Activated CD4-positive, alpha-beta memory T cell treated with anti-CD3 and anti-CD28 coated beads for 36 hours (primary cell): ENCODE measurements around the gene FBLN5. TPM values are rescaled to one million over a fixed set of nuclear protein-coding genes. Genes with fewer than 3 reads are reported as not detected.
A peak's percentile ranks its signal among the peaks of the same experiment; 100 is the strongest.
"Not testable (repeated sequence)": the region's sequence is repeated elsewhere in the genome, so short reads cannot be mapped to it uniquely, and the experiment has no call there.

Experiments
- CTCF ChIA-PET: fragments of 350-600 bp; sonication (Branson Sonifier 250); formaldehyde crosslinking; loops from one replicate; lab custom pipeline; 2021; ENCODE audit warnings: antibody characterized with exemption, inconsistent platforms; lab: Charles Lee
- POLR2A ChIA-PET: fragments of 350-600 bp; sonication (Branson Sonifier 250); formaldehyde crosslinking; loops from one replicate; lab custom pipeline; 2021; ENCODE audit warnings: antibody characterized with exemption; lab: Charles Lee
- DNase-seq: peaks from one replicate; pipeline ENCODE4 v3.0.0-alpha.2; 2020
- H3K27ac Mint-ChIP-seq: one replicate; pipeline ENCODE4 v1.8.0; 2021; ENCODE audit warnings: mixed read lengths
- H3K27me3 Mint-ChIP-seq: one replicate; pipeline ENCODE4 v1.8.0; 2021; ENCODE audit warnings: mixed read lengths
- H3K36me3 Mint-ChIP-seq: one replicate; pipeline ENCODE4 v1.8.0; 2021; ENCODE audit warnings: mixed read lengths
- H3K4me1 Mint-ChIP-seq: one replicate; pipeline ENCODE4 v1.8.0; 2021; ENCODE audit warnings: low read depth, mixed read lengths
- H3K4me3 Mint-ChIP-seq: one replicate; pipeline ENCODE4 v1.8.0; 2021; ENCODE audit warnings: mild to moderate bottlenecking, mixed read lengths
- H3K9me3 Mint-ChIP-seq: one replicate; pipeline ENCODE4 v1.8.0; 2021; ENCODE audit warnings: mixed read lengths
- intact Hi-C: fragments of 100-400 bp; cut with micrococcal nuclease; formaldehyde crosslinking; loops from one replicate; pipeline ENCODE4 v1.15.1; 2023
- total RNA-seq, 2 experiments: library from RNA; stranded (reverse); gene quantifications; one replicate each; pipeline ENCODE4 v1.2.3, GENCODE V29; 2021

The FBLN5 gene
- total RNA-seq, 2 experiments from 2014 or later, result 1.9 TPM

- ChIA-PET POLR2A (no interaction called here), CTCF (no interaction called here)
- Mint-ChIP-seq H3K4me1 (peaks cover 45% of the 10 kb centered on the region), H3K36me3 (no peaks in the 10 kb centered on the region), H3K9me3 (no peaks in the 10 kb centered on the region), H3K4me3 (no peak overlapping the region), H3K27ac (no peak overlapping the region), H3K27me3 (no peaks in the 10 kb centered on the region)
- intact Hi-C loops, result no loop called here
- DNase-seq, result no peak
Observed at GRCh38 chr14:91878274-91878673, 69.2 kb downstream of the FBLN5 start.

GRCh38 chr14:91877376-91877915, 70.0 kb downstream of the FBLN5 start:
- H3K27me3 Mint-ChIP-seq, result no peaks in the 10 kb centered on the region
- H3K36me3 Mint-ChIP-seq, result no peaks in the 10 kb centered on the region
- H3K27ac Mint-ChIP-seq, result no peak overlapping the region
- H3K9me3 Mint-ChIP-seq, result no peaks in the 10 kb centered on the region
- ChIA-PET POLR2A (no interaction called here), CTCF (no interaction called here)
- H3K4me1 Mint-ChIP-seq, result peaks cover 53% of the 10 kb centered on the region
- no peak for DNase-seq
- no peak overlapping the region for H3K4me3 Mint-ChIP-seq
- intact Hi-C loops, result no loop called here

- intact Hi-C loops, result no loop called here
- POLR2A ChIA-PET, result no interaction called here
Observed at GRCh38 chr14:91876492-91876891, 71.0 kb downstream of the FBLN5 start.

GRCh38 chr14:91875525-91876286, 71.8 kb downstream of the FBLN5 start:
- no peaks in the 10 kb centered on the region for H3K36me3 Mint-ChIP-seq
- H3K27ac Mint-ChIP-seq, result no peak overlapping the region
- H3K4me1 Mint-ChIP-seq, result peaks cover 61% of the 10 kb centered on the region
- intact Hi-C loops, result no loop called here
- CTCF ChIA-PET, result no interaction called here
- H3K4me3 Mint-ChIP-seq, result no peak overlapping the region
- POLR2A ChIA-PET, result interaction anchor here (0.6 kb wide), 1 partner anchor 223 kb away, joined by 3 read pairs; no protein-coding TSS in a partner anchor
- H3K27me3 Mint-ChIP-seq, result no peaks in the 10 kb centered on the region
- no peaks in the 10 kb centered on the region for H3K9me3 Mint-ChIP-seq
- DNase-seq, result no peak

More at GRCh38 chr14:91876492-91876891, 71.0 kb downstream of the FBLN5 start:
- CTCF ChIA-PET, result no interaction called here
- Mint-ChIP-seq H3K27me3 (no peaks in the 10 kb centered on the region), H3K9me3 (no peaks in the 10 kb centered on the region), H3K27ac (no peak overlapping the region), H3K36me3 (no peaks in the 10 kb centered on the region), H3K4me1 (peaks cover 62% of the 10 kb centered on the region), H3K4me3 (no peak overlapping the region)
- DNase-seq, result no peak

GRCh38 chr14:91873471-91874415, 73.8 kb downstream of the FBLN5 start:
- Mint-ChIP-seq H3K4me1 (peaks cover 74% of the 10 kb centered on the region), H3K27ac (peak overlapping the region; percentile 83), H3K4me3 (peak overlapping the region; percentile 69), H3K9me3 (no peaks in the 10 kb centered on the region), H3K36me3 (no peaks in the 10 kb centered on the region), H3K27me3 (no peaks in the 10 kb centered on the region)
- intact Hi-C loops, result loop anchor here (1.0 to 5.0 kb wide), 10 partner anchors 9 to 626 kb away; partner anchors contain the start of gene CCDC88C
- ChIA-PET POLR2A (interaction anchor here (0.9 to 1.8 kb wide), 3 partner anchors 15 to 38 kb away, joined by 3 to 8 read pairs (median 3); no protein-coding TSS in a partner anchor), CTCF (interaction anchor here (0.6 to 1.6 kb wide), 5 partner anchors 19 to 550 kb away, joined by 3 to 7 read pairs (median 3); no protein-coding TSS in a partner anchor)
- peak; percentile 89 for DNase-seq

GRCh38 chr14:91872517-91873470, 74.7 kb downstream of the FBLN5 start:
- peak overlapping the region; percentile 69 for H3K4me3 Mint-ChIP-seq
- CTCF ChIA-PET, result interaction anchor here (0.7 to 1.6 kb wide), 8 partner anchors 20 to 1473 kb away, joined by 3 to 7 read pairs (median 3); no protein-coding TSS in a partner anchor
- no peaks in the 10 kb centered on the region for H3K36me3 Mint-ChIP-seq
- DNase-seq, result peak; percentile 43
- POLR2A ChIA-PET, result interaction anchor here (0.9 to 1.8 kb wide), 4 partner anchors 10 to 37 kb away, joined by 3 to 8 read pairs (median 3); no protein-coding TSS in a partner anchor
- H3K27me3 Mint-ChIP-seq, result no peaks in the 10 kb centered on the region
- peak overlapping the region; percentile 83 for H3K27ac Mint-ChIP-seq
- H3K4me1 Mint-ChIP-seq, result peaks cover 80% of the 10 kb centered on the region
- intact Hi-C loops, result loop anchor here (1.0 to 5.0 kb wide), 10 partner anchors 8 to 625 kb away; partner anchors contain the start of gene CCDC88C
- no peaks in the 10 kb centered on the region for H3K9me3 Mint-ChIP-seq

GRCh38 chr14:91872011-91872501, 75.4 kb downstream of the FBLN5 start:
- intact Hi-C loops, result loop anchor here (2.0 to 5.0 kb wide), 8 partner anchors 13 to 625 kb away; partner anchors contain the start of gene CCDC88C
- no peaks in the 10 kb centered on the region for H3K27me3 Mint-ChIP-seq
- peaks cover 88% of the 10 kb centered on the region for H3K4me1 Mint-ChIP-seq
- no peaks in the 10 kb centered on the region for H3K9me3 Mint-ChIP-seq
- peak; percentile 69 for DNase-seq
- CTCF ChIA-PET, result interaction anchor here (1.0 to 1.4 kb wide), 4 partner anchors 20 to 1472 kb away, joined by 3 read pairs; no protein-coding TSS in a partner anchor
- peak overlapping the region; percentile 69 for H3K4me3 Mint-ChIP-seq
- POLR2A ChIA-PET, result interaction anchor here (1.0 to 1.5 kb wide), 2 partner anchors 9 to 37 kb away, joined by 3 read pairs; no protein-coding TSS in a partner anchor
- peak overlapping the region; percentile 83 for H3K27ac Mint-ChIP-seq
- H3K36me3 Mint-ChIP-seq, result no peaks in the 10 kb centered on the region

- not testable (repeated sequence) for H3K9me3 Mint-ChIP-seq, H3K4me3 Mint-ChIP-seq
Observed at GRCh38 chr14:91871401-91871800, 76.1 kb downstream of the FBLN5 start.

GRCh38 chr14:91870890-91871289, 76.6 kb downstream of the FBLN5 start:
- Mint-ChIP-seq H3K36me3 (no peaks in the 10 kb centered on the region), H3K27me3 (no peaks in the 10 kb centered on the region), H3K9me3 (no peaks in the 10 kb centered on the region), H3K4me3 (peak overlapping the region; percentile 55), H3K4me1 (peaks cover 98% of the 10 kb centered on the region), H3K27ac (peak overlapping the region; percentile 86)
- intact Hi-C loops, result loop anchor here (5.0 kb wide), 7 partner anchors 41 to 624 kb away; partner anchors contain the start of gene CCDC88C
- CTCF ChIA-PET, result no interaction called here
- POLR2A ChIA-PET, result no interaction called here
- no peak for DNase-seq

More at GRCh38 chr14:91871401-91871800, 76.1 kb downstream of the FBLN5 start:
- DNase-seq, H3K36me3 Mint-ChIP-seq, H3K27me3 Mint-ChIP-seq, POLR2A ChIA-PET: not testable (repeated sequence)
- CTCF ChIA-PET, result interaction anchor here (1.4 kb wide), 1 partner anchor 21 kb away, joined by 3 read pairs; no protein-coding TSS in a partner anchor
- Mint-ChIP-seq H3K27ac (peak overlapping the region; percentile 83), H3K4me1 (peaks cover 94% of the 10 kb centered on the region)
- intact Hi-C loops, result loop anchor here (5.0 kb wide), 7 partner anchors 41 to 624 kb away; partner anchors contain the start of gene CCDC88C

GRCh38 chr14:91870001-91870400, 77.5 kb downstream of the FBLN5 start:
- H3K4me3 Mint-ChIP-seq, result peak overlapping the region; percentile 55
- peaks cover under 1% of the 10 kb centered on the region for H3K36me3 Mint-ChIP-seq
- H3K4me1 Mint-ChIP-seq, result peaks cover 95% of the 10 kb centered on the region
- ChIA-PET CTCF (interaction anchor here (1.5 kb wide), 1 partner anchor 12 kb away, joined by 3 read pairs; no protein-coding TSS in a partner anchor), POLR2A (interaction anchor here (1.0 kb wide), 1 partner anchor 21 kb away, joined by 3 read pairs; no protein-coding TSS in a partner anchor)
- intact Hi-C loops, result loop anchor here (5.0 kb wide), 7 partner anchors 42 to 623 kb away; partner anchors contain the start of gene CCDC88C
- peak; percentile 77 for DNase-seq
- peak overlapping the region; percentile 86 for H3K27ac Mint-ChIP-seq
- no peaks in the 10 kb centered on the region for H3K27me3 Mint-ChIP-seq
- no peaks in the 10 kb centered on the region for H3K9me3 Mint-ChIP-seq
